Activated CD8-positive, alpha-beta T cell treated with anti-CD3 and anti-CD28 coated beads for 36 hours (primary cell): Measurements from ENCODE around the gene RNASE7. TPM values are rescaled to one million over a fixed set of nuclear protein-coding genes. Genes with fewer than 3 reads are reported as not detected.

Source experiments
- ATAC-seq: fragments of 200-7000 bp; cut with Tn5 transposase; one replicate; pipeline ENCODE4 v1.10.0; 2021; ENCODE audit warnings: mild to moderate bottlenecking, moderate library complexity
- CTCF ChIA-PET: fragments of 350-600 bp; sonication (Branson Sonifier 250); formaldehyde crosslinking; loops from one replicate; lab custom pipeline; 2021; ENCODE audit warnings: antibody characterized with exemption; lab: Charles Lee
- POLR2A ChIA-PET: fragments of 350-600 bp; sonication (Branson Sonifier 250); formaldehyde crosslinking; loops from one replicate; lab custom pipeline; 2021; ENCODE audit warnings: antibody characterized with exemption; lab: Charles Lee
- DNase-seq: peaks from one replicate; pipeline ENCODE4 v3.0.0-alpha.2; 2020
- H3K27ac Mint-ChIP-seq: one replicate; pipeline ENCODE4 v1.8.0; 2021; ENCODE audit warnings: mild to moderate bottlenecking, mixed read lengths
- H3K27me3 Mint-ChIP-seq: one replicate; pipeline ENCODE4 v1.8.0; 2021; ENCODE audit warnings: mixed read lengths
- H3K36me3 Mint-ChIP-seq: one replicate; pipeline ENCODE4 v1.8.0; 2021; ENCODE audit warnings: low read depth, mixed read lengths
- H3K4me1 Mint-ChIP-seq: one replicate; pipeline ENCODE4 v1.8.0; 2021; ENCODE audit warnings: low read depth, mixed read lengths
- H3K4me3 Mint-ChIP-seq: one replicate; pipeline ENCODE4 v1.8.0; 2021; ENCODE audit warnings: mild to moderate bottlenecking, moderate library complexity, mixed read lengths
- H3K9me3 Mint-ChIP-seq: one replicate; pipeline ENCODE4 v1.8.0; 2021; ENCODE audit warnings: mixed read lengths
- CTCF ChIP-seq: fragments of 200-600 bp; IDR thresholded peaks from one replicate; pipeline ENCODE4 v1.8.0; 2022; ENCODE audit warnings: antibody characterized with exemption, mild to moderate bottlenecking
- intact Hi-C: fragments of 100-400 bp; cut with micrococcal nuclease; formaldehyde crosslinking; loops from one replicate; pipeline ENCODE4 v1.10.0; 2022
- microRNA-seq: library from miRNA; unstranded; fragments of <30 nt; microRNA quantifications from one replicate; pipeline ENCODE4 v1.2.0, GENCODE V29; 2022; ENCODE audit warnings: borderline microRNAs expressed, borderline replicate concordance
- total RNA-seq, 2 experiments: library from RNA; stranded (reverse); gene quantifications; one replicate each; pipeline ENCODE4 v1.2.3, GENCODE V29; 2021

RNASE7 gene
- total RNA-seq, 2 experiments from 2014 or later = not detected

DNA sequence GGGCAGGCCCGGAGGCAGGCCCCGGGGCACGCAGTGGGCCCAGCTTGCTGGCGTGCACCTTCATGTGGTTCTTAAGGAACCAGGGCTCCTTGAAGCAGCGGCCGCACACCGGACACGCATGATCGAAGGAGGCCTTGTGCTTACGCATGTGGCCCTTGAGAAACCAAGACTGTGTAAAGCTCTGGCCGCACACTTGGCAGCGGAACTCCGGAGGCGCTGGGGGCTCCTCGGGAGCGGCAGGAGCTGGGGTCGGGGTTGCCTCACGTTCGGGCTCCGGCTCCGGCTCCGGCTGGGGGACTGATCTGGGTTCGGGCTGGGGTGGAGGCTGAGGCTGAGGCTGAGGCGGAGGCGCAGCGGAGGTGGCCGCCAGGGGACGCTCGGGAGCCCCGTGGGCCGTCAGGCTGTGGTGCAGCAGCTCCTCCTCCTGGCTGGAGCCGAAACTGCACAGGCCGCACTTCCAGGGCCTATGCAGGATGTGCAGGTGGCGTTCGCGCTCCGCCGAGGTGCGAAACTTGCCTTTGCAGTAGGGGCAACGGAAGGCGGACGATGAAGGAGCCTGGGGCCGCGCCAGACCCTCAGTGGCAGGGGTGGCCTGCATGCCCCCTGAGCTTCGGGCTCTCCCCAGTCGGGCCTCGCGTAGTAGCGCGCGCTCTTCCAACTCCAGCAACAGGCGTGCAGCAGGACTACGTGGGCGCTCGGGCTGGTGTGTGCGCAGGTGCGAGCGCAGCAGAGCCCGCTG is 50.3 kb downstream of the RNASE7 start:
- Mint-ChIP-seq H3K27me3 (no peaks in the 10 kb centered on the region), H3K9me3 (no peaks in the 10 kb centered on the region), H3K27ac (no peak overlapping the region), H3K4me1 (peaks cover 15% of the 10 kb centered on the region), H3K36me3 (peaks cover 2% of the 10 kb centered on the region), H3K4me3 (no peak overlapping the region)
- DNase-seq = peak; percentile 94
- peak; percentile 100 for TF ChIP-seq CTCF
- intact Hi-C loops = loop anchor here (2.0 kb wide), 1 partner anchor 78 kb away; no protein-coding TSS in a partner anchor
- CTCF ChIA-PET = interaction anchor here (0.6 to 7.8 kb wide), 35 partner anchors 9 to 120 kb away, joined by 3 to 224 read pairs (median 6); partner anchors contain the start of genes ARHGEF40, NDRG2, TMEM253 and TPPP2
- POLR2A ChIA-PET = interaction anchor here (1.0 to 2.9 kb wide), 7 partner anchors 9 to 81 kb away, joined by 3 to 24 read pairs (median 6); partner anchors contain the start of genes ARHGEF40 and TMEM253
- peak; percentile 97 for ATAC-seq

DNA sequence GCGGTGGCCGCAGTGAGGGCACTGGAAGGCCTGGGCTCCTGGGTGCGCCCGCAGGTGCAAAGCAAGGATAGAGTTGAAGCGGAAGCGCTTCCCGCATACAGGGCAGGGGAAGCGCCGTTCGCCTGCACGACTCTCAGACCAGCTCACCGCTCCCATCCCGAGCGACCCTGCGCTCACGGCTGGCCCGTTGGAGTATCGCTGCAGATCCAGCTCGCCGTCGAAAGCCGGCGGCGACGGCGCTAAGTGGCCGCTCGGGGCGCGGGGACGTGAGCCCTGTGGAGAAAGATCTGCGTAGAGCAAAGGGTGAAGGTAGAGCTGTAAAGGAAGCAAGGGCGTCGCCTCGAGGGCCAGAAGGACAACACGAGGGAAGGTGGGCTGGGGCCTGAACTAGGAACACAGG is 50.9 kb downstream of the RNASE7 start:
- Mint-ChIP-seq H3K27me3 (no peaks in the 10 kb centered on the region), H3K36me3 (peaks cover 2% of the 10 kb centered on the region), H3K9me3 (no peaks in the 10 kb centered on the region), H3K27ac (no peak overlapping the region), H3K4me3 (no peak overlapping the region), H3K4me1 (peaks cover 10% of the 10 kb centered on the region)
- no peak for DNase-seq
- ChIA-PET CTCF (interaction anchor here (0.6 to 7.8 kb wide), 30 partner anchors 10 to 121 kb away, joined by 3 to 224 read pairs (median 7); partner anchors contain the start of genes ARHGEF40, NDRG2, TMEM253 and TPPP2), POLR2A (interaction anchor here (0.9 to 2.9 kb wide), 6 partner anchors 8 to 78 kb away, joined by 3 to 24 read pairs (median 5); partner anchors contain the start of genes ARHGEF40 and TMEM253)
- no peak for ATAC-seq
- TF ChIP-seq CTCF = no peak
- intact Hi-C loops = loop anchor here (2.0 kb wide), 1 partner anchor 78 kb away; no protein-coding TSS in a partner anchor

Small RNAs within 50 kb of the gene (microRNA-seq; reads per million reads assigned to microRNA genes)
- gene MIR6717 = not detected

Other genes starting within 250 kb of the RNASE7 start
- not detected for gene RNASE1, start 239.5 kb upstream of the RNASE7 start, total RNA-seq
- not detected for gene RNASE3, start 151.0 kb upstream of the RNASE7 start, total RNA-seq
- gene RNASE2, start 86.9 kb upstream of the RNASE7 start, total RNA-seq = not detected
- gene METTL17, start 52.4 kb upstream of the RNASE7 start, total RNA-seq = 10 to 100 TPM; 88.4 to 92.0 TPM
- not detected for gene SLC39A2, start 43.1 kb upstream of the RNASE7 start, total RNA-seq
- 1 to 10 TPM; 4.3 to 5.3 TPM for gene NDRG2, start 17.3 kb upstream of the RNASE7 start, total RNA-seq
- not detected for gene TPPP2, start 12.1 kb upstream of the RNASE7 start, total RNA-seq
- not detected for gene RNASE13, start 7.6 kb upstream of the RNASE7 start, total RNA-seq
- not detected for gene RNASE8, start 15.5 kb downstream of the RNASE7 start, total RNA-seq
- under 1 TPM; 0.18 to 0.23 TPM for gene ARHGEF40, start 27.9 kb downstream of the RNASE7 start, total RNA-seq
- gene ZNF219, start 56.3 kb downstream of the RNASE7 start, total RNA-seq = 1 to 10 TPM; 7.2 to 8.2 TPM
- not detected for gene TMEM253, start 58.7 kb downstream of the RNASE7 start, total RNA-seq
- under 1 TPM in 1 of 2 experiments, not detected in 1; 0.07 TPM for gene OR5AU1, start 113.7 kb downstream of the RNASE7 start, total RNA-seq
- 1,000 to 10,000 TPM; 1,078 to 1,115 TPM for gene HNRNPC, start 227.1 kb downstream of the RNASE7 start, total RNA-seq
- gene RPGRIP1, start 237.7 kb downstream of the RNASE7 start, total RNA-seq = not detected